ENCODE data around the gene AMPD3. TPM values are rescaled to one million over a fixed set of nuclear protein-coding genes. Genes with fewer than 3 reads are reported as not detected.

Gene AMPD3
- total RNA-seq, 2 experiments from 2014 or later, result 13.2 to 14.1 TPM

DNA sequence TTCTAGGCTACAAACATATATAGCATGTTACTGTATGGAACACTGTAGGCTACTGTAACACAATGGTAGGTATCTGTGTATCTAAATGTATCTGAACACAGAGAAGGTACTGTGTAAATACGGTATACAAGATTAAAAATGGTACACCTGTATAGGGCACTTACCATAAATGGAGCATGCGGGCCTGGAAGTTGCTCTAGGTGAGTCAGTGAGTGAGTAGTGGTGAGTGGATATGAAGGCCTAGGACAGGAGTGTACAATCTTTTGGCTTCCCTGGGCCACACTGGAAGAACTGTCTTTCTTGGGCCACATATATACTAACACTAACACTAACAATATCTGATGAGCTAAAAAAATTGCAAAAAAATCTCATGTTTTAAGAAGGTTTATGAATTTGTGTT is 64.6 kb downstream of the AMPD3 start:
- Mint-ChIP-seq H3K36me3 (ENCODE audit: low read depth) (peaks cover 72% of the 10 kb centered on the region), H3K27ac (no peak overlapping the region), H3K27me3 (no peaks in the 10 kb centered on the region), H3K4me1 (ENCODE audit: low read depth) (no peaks in the 10 kb centered on the region), H3K4me3 (no peak overlapping the region), H3K9me3 (no peaks in the 10 kb centered on the region)
- Histone ChIP-seq H3K27ac (ENCODE audit: low read depth in 1 of 2, low read length in 2 of 2) (no peak overlapping the region), H3K27me3 (ENCODE audit: control insufficient read depth in 1 of 2, insufficient read depth in 2 of 2, low read length in 2 of 2) (no peaks in the 10 kb centered on the region), H3K36me3 (ENCODE audit: insufficient read depth, low read length) (peaks cover 47% of the 10 kb centered on the region), H3K9me3 (ENCODE audit: control insufficient read depth in 1 of 2, insufficient read depth in 1 of 2, low read length in 2 of 2) (no peaks in the 10 kb centered on the region), H3K4me3 (ENCODE audit: low read length) (no peak overlapping the region), H3K4me1 (ENCODE audit: insufficient read depth, low read length) (no peaks in the 10 kb centered on the region)
- POLR2A ChIA-PET, result no interaction called here
- intact Hi-C loops (cut with DNase I, micrococcal nuclease), result loop anchor here (10.0 kb wide), 1 partner anchor 215 kb away; no protein-coding TSS in a partner anchor
- CTCF ChIA-PET, result interaction anchor here (4.3 kb wide), 1 partner anchor 22 kb away, joined by 23 read pairs; the partner anchor contains the start of gene RNF141
- TF ChIP-seq, protein P1, sequence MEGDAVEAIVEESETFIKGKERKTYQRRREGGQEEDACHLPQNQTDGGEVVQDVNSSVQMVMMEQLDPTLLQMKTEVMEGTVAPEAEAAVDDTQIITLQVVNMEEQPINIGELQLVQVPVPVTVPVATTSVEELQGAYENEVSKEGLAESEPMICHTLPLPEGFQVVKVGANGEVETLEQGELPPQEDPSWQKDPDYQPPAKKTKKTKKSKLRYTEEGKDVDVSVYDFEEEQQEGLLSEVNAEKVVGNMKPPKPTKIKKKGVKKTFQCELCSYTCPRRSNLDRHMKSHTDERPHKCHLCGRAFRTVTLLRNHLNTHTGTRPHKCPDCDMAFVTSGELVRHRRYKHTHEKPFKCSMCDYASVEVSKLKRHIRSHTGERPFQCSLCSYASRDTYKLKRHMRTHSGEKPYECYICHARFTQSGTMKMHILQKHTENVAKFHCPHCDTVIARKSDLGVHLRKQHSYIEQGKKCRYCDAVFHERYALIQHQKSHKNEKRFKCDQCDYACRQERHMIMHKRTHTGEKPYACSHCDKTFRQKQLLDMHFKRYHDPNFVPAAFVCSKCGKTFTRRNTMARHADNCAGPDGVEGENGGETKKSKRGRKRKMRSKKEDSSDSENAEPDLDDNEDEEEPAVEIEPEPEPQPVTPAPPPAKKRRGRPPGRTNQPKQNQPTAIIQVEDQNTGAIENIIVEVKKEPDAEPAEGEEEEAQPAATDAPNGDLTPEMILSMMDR (IDR thresholded peaks at IDR 0.05), result no peak
- DNase-seq (no peak), ATAC-seq (ENCODE audit: poor library complexity) (no peak)

DNA sequence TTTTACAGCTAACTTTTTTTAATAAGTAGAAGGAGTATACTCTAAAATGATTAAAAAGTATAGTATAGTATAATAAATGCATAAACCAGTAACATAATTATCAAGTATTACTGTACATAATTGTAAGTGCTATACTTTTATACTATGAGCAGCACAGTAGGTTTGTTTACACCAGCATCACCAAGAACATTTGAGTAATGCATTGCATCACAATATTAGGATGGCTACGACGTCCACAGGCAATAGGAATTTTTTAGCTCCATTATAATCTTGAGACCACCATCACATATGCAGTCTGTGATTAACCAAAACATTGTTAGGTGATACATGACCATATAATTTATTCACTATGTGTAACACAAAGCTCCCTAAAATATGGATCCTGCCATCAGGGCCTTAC is 65.5 kb downstream of the AMPD3 start:
- H3K36me3 Mint-ChIP-seq (ENCODE audit: low read depth), result peaks cover 72% of the 10 kb centered on the region
- POLR2A ChIA-PET, result interaction anchor here (1.0 kb wide), 1 partner anchor 20 kb away, joined by 4 read pairs; the partner anchor contains the start of gene RNF141
- TF ChIP-seq, protein P1 (IDR thresholded peaks at IDR 0.05), result no peak
- H3K27me3 Mint-ChIP-seq, result no peaks in the 10 kb centered on the region
- Histone ChIP-seq H3K4me3 (ENCODE audit: low read length) (no peak overlapping the region), H3K4me1 (ENCODE audit: insufficient read depth, low read length) (no peaks in the 10 kb centered on the region), H3K36me3 (ENCODE audit: insufficient read depth, low read length) (peaks cover 47% of the 10 kb centered on the region), H3K9me3 (ENCODE audit: control insufficient read depth in 1 of 2, insufficient read depth in 1 of 2, low read length in 2 of 2) (no peaks in the 10 kb centered on the region), H3K27ac (ENCODE audit: low read depth in 1 of 2, low read length in 2 of 2) (no peak overlapping the region), H3K27me3 (ENCODE audit: control insufficient read depth in 1 of 2, insufficient read depth in 2 of 2, low read length in 2 of 2) (no peaks in the 10 kb centered on the region)
- H3K4me1 Mint-ChIP-seq (ENCODE audit: low read depth), result no peaks in the 10 kb centered on the region
- DNase-seq, result no peak
- H3K27ac Mint-ChIP-seq, result no peak overlapping the region
- no peak overlapping the region for H3K4me3 Mint-ChIP-seq
- CTCF ChIA-PET, result interaction anchor here (1.3 to 4.3 kb wide), 2 partner anchors 21 to 107 kb away, joined by 5 to 23 read pairs; partner anchors contain the start of gene RNF141
- intact Hi-C loops (cut with DNase I, micrococcal nuclease), result no loop called here
- ATAC-seq (ENCODE audit: poor library complexity), result no peak
- H3K9me3 Mint-ChIP-seq, result no peaks in the 10 kb centered on the region

DNA sequence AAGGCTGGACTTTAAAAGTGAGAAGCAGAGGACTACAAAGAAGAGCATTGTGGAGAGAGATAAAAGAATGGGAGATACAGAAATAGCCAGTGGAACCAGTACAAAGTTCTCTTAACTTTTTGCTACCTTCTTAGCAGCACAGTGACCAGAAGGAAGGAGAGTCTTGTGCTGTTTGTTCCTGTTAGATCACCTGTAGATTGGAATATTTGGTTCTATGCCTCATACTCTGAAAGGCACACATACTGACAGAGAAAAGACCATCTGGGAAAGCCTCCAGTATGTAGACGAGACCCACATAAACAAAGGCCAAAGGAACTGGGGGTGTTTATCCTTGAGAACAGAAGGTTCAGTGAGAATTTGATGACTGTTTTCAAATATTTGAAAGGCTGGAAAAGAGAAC is 67.2 kb downstream of the AMPD3 start:
- Histone ChIP-seq H3K27me3 (ENCODE audit: control insufficient read depth in 1 of 2, insufficient read depth in 2 of 2, low read length in 2 of 2) (no peaks in the 10 kb centered on the region), H3K36me3 (ENCODE audit: insufficient read depth, low read length) (peaks cover 52% of the 10 kb centered on the region), H3K4me3 (ENCODE audit: low read length) (no peak overlapping the region), H3K4me1 (ENCODE audit: insufficient read depth, low read length) (no peaks in the 10 kb centered on the region), H3K27ac (ENCODE audit: low read depth in 1 of 2, low read length in 2 of 2) (no peak overlapping the region), H3K9me3 (ENCODE audit: control insufficient read depth in 1 of 2, insufficient read depth in 1 of 2, low read length in 2 of 2) (no peaks in the 10 kb centered on the region)
- ChIA-PET CTCF (interaction anchor here (4.3 kb wide), 1 partner anchor 19 kb away, joined by 23 read pairs; the partner anchor contains the start of gene RNF141), POLR2A (no interaction called here)
- intact Hi-C loops (cut with DNase I, micrococcal nuclease), result no loop called here
- DNase-seq (no peak), ATAC-seq (ENCODE audit: poor library complexity) (no peak)
- Mint-ChIP-seq H3K27ac (no peak overlapping the region), H3K4me1 (ENCODE audit: low read depth) (peaks cover 5% of the 10 kb centered on the region), H3K36me3 (ENCODE audit: low read depth) (peaks cover 75% of the 10 kb centered on the region), H3K27me3 (no peaks in the 10 kb centered on the region), H3K4me3 (no peak overlapping the region), H3K9me3 (no peaks in the 10 kb centered on the region)
- TF ChIP-seq, protein P1 (IDR thresholded peaks at IDR 0.05), result no peak

Data from CD4-positive, alpha-beta T cell (primary cell).